ENCODE measurements around the gene DGLUCY. TPM values are rescaled to one million over a fixed set of nuclear protein-coding genes. Genes with fewer than 3 reads are reported as not detected.

DGLUCY gene
- total RNA-seq, 1 experiment from 2014 or later = 67.0 TPM

GRCh38 chr14:91082282-91082681 is 31.6 kb upstream of the DGLUCY start:
- no peak overlapping the region for H3K9ac ChIP-seq (ENCODE audit: low read length)
- intact Hi-C loops (cut with micrococcal nuclease) = no loop called here
- no peaks in the 10 kb centered on the region for H4K20me1 ChIP-seq (ENCODE audit: insufficient read depth)
- H2AFZ ChIP-seq (ENCODE audit: low read depth, low read length, poor library complexity, severe bottlenecking) = no peak overlapping the region
- no TSS peak for BruUV-seq (replicated peaks)
- H3K9me3 ChIP-seq (ENCODE audit: control insufficient read depth in 1 of 2, insufficient read depth in 1 of 2, low read depth in 1 of 2, low read length in 2 of 2) = no peaks in the 10 kb centered on the region
- RAD21 ChIA-PET (ENCODE audit: low non-redundant PET in 1 of 2, low total read pairs in 2 of 2, uncharacterized antibody in 2 of 2, unreplicated experiment in 2 of 2) = no interaction called here
- H3K79me2 ChIP-seq (ENCODE audit: insufficient read depth, low read length) = no peaks in the 10 kb centered on the region
- no peak overlapping the region for H3K27ac ChIP-seq (ENCODE audit: low read depth, low read length)
- ATAC-seq (no peak), DNase-seq (ENCODE audit: low read depth, low spot score) (no peak)
- POLR2A ChIA-PET = no interaction called here
- TF ChIP-seq EGR1 (IDR thresholded peaks at IDR 0.05; ENCODE audit: low read depth) (no peak), EZH2phosphoT487 (IDR thresholded peaks at IDR 0.05; ENCODE audit: borderline replicate concordance) (no peak)
- H3K4me3 ChIP-seq (replicated peaks in 1 of 2; ENCODE audit: low read depth in 1 of 2, low read length in 2 of 2) = no peak overlapping the region
- no peak overlapping the region for H3K4me2 ChIP-seq (ENCODE audit: low read length)
- no peaks in the 10 kb centered on the region for H3K36me3 ChIP-seq (ENCODE audit: control insufficient read depth in 1 of 2, insufficient read depth in 2 of 2, low read length in 2 of 2)
- no peaks in the 10 kb centered on the region for H3K27me3 ChIP-seq (ENCODE audit: insufficient read depth, low read length)
- CTCF ChIA-PET = no interaction called here
- H3K4me1 ChIP-seq (ENCODE audit: control insufficient read depth in 1 of 2, insufficient read depth in 2 of 2, low read length in 2 of 2) = no peaks in the 10 kb centered on the region
- no peaks in the 10 kb centered on the region for H3K9me2 ChIP-seq (ENCODE audit: insufficient read depth)

GRCh38 chr14:91084516-91084915 is 29.4 kb upstream of the DGLUCY start:
- H3K27ac ChIP-seq (ENCODE audit: low read depth, low read length) = no peak overlapping the region
- H3K4me1 ChIP-seq (ENCODE audit: control insufficient read depth in 1 of 2, insufficient read depth in 2 of 2, low read length in 2 of 2) = no peaks in the 10 kb centered on the region
- no peak overlapping the region for H3K4me2 ChIP-seq (ENCODE audit: low read length)
- H3K4me3 ChIP-seq (replicated peaks in 1 of 2; ENCODE audit: low read depth in 1 of 2, low read length in 2 of 2) = no peak overlapping the region
- no TSS peak for BruUV-seq (replicated peaks)
- no peak overlapping the region for H2AFZ ChIP-seq (ENCODE audit: low read depth, low read length, poor library complexity, severe bottlenecking)
- H3K79me2 ChIP-seq (ENCODE audit: insufficient read depth, low read length) = no peaks in the 10 kb centered on the region
- H3K9ac ChIP-seq (ENCODE audit: low read length) = no peak overlapping the region
- ChIA-PET RAD21 (ENCODE audit: low non-redundant PET in 1 of 2, low total read pairs in 2 of 2, uncharacterized antibody in 2 of 2, unreplicated experiment in 2 of 2) (no interaction called here), POLR2A (no interaction called here), CTCF (no interaction called here)
- ATAC-seq = no peak
- H3K36me3 ChIP-seq (ENCODE audit: control insufficient read depth in 1 of 2, insufficient read depth in 2 of 2, low read length in 2 of 2) = no peaks in the 10 kb centered on the region
- no peaks in the 10 kb centered on the region for H3K27me3 ChIP-seq (ENCODE audit: insufficient read depth, low read length)
- TF ChIP-seq CTCF (IDR thresholded peaks at IDR 0.05 in 2 of 3, conservative IDR thresholded peaks at IDR 0.05 in 1 of 3; ENCODE audit: borderline replicate concordance in 1 of 3, insufficient read depth in 1 of 3, low read depth in 2 of 3, low read length in 2 of 3) = no peak
- TF ChIP-seq CBX3 (IDR thresholded peaks at IDR 0.05; ENCODE audit: low read depth) = no peak
- TF ChIP-seq CEBPB (IDR thresholded peaks at IDR 0.05; ENCODE audit: low read depth) = no peak
- TF ChIP-seq, protein P1, sequence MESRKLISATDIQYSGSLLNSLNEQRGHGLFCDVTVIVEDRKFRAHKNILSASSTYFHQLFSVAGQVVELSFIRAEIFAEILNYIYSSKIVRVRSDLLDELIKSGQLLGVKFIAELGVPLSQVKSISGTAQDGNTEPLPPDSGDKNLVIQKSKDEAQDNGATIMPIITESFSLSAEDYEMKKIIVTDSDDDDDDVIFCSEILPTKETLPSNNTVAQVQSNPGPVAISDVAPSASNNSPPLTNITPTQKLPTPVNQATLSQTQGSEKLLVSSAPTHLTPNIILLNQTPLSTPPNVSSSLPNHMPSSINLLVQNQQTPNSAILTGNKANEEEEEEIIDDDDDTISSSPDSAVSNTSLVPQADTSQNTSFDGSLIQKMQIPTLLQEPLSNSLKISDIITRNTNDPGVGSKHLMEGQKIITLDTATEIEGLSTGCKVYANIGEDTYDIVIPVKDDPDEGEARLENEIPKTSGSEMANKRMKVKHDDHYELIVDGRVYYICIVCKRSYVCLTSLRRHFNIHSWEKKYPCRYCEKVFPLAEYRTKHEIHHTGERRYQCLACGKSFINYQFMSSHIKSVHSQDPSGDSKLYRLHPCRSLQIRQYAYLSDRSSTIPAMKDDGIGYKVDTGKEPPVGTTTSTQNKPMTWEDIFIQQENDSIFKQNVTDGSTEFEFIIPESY (IDR thresholded peaks at IDR 0.05; ENCODE audit: extremely low read depth, insufficient replicate concordance, low read length) = no peak
- no peak for TF ChIP-seq JUND (IDR thresholded peaks at IDR 0.05)
- no peak for TF ChIP-seq TCF7L2 (IDR thresholded peaks at IDR 0.05; ENCODE audit: borderline replicate concordance, extremely low read depth, insufficient read depth, insufficient read length)
- TF ChIP-seq POLR2AphosphoS5 (IDR thresholded peaks at IDR 0.05; ENCODE audit: low read depth, low read length) = no peak
- no peak for TF ChIP-seq POLR2A (IDR thresholded peaks at IDR 0.05; ENCODE audit: borderline replicate concordance, extremely low read depth, insufficient read depth, insufficient read length)
- TF ChIP-seq EGR1 (IDR thresholded peaks at IDR 0.05; ENCODE audit: low read depth) = no peak
- no peak for TF ChIP-seq SRF (IDR thresholded peaks at IDR 0.05; ENCODE audit: low read depth)
- no peak for TF ChIP-seq REST (IDR thresholded peaks at IDR 0.05; ENCODE audit: low read depth)
- intact Hi-C loops (cut with micrococcal nuclease) = no loop called here
- no peaks in the 10 kb centered on the region for H4K20me1 ChIP-seq (ENCODE audit: insufficient read depth)
- no peaks in the 10 kb centered on the region for H3K9me2 ChIP-seq (ENCODE audit: insufficient read depth)
- no peaks in the 10 kb centered on the region for H3K9me3 ChIP-seq (ENCODE audit: control insufficient read depth in 1 of 2, insufficient read depth in 1 of 2, low read depth in 1 of 2, low read length in 2 of 2)
- no peak for DNase-seq (ENCODE audit: low read depth, low spot score)
